Activated CD4-positive, alpha-beta T cell treated with anti-CD3 and anti-CD28 coated beads, Interleukin-2, amount 10 ng/mL, durations not matched to agents 7 days and 5 days (primary cell): ENCODE data around the gene ADCK1. TPM values are rescaled to one million over a fixed set of nuclear protein-coding genes. Genes with fewer than 3 reads are reported as not detected.
A peak's percentile ranks its signal among the peaks of the same experiment; 100 is the strongest.
"Not testable (repeated sequence)": the region's sequence is repeated elsewhere in the genome, so short reads cannot be mapped to it uniquely, and the experiment has no call there.

Source experiments
- CTCF ChIA-PET: fragments of 350-600 bp; sonication (Branson Sonifier 250); formaldehyde crosslinking; loops from one replicate; lab custom pipeline; 2021; ENCODE audit warnings: antibody characterized with exemption; lab: Charles Lee
- POLR2A ChIA-PET: fragments of 350-600 bp; sonication (Branson Sonifier 250); formaldehyde crosslinking; loops from one replicate; lab custom pipeline; 2021; ENCODE audit warnings: antibody characterized with exemption; lab: Charles Lee
- DNase-seq: peaks from one replicate; pipeline ENCODE4 v3.0.0-alpha.2; 2020
- H3K27ac Mint-ChIP-seq: one replicate; pipeline ENCODE4 v1.8.0; 2021; ENCODE audit warnings: mild to moderate bottlenecking, moderate library complexity, mixed read lengths
- H3K27me3 Mint-ChIP-seq: one replicate; pipeline ENCODE4 v1.8.0; 2021; ENCODE audit warnings: mixed read lengths
- H3K36me3 Mint-ChIP-seq: one replicate; pipeline ENCODE4 v1.8.0; 2021; ENCODE audit warnings: low read depth, mixed read lengths
- H3K4me1 Mint-ChIP-seq: one replicate; pipeline ENCODE4 v1.8.0; 2021; ENCODE audit warnings: mixed read lengths
- H3K4me3 Mint-ChIP-seq: one replicate; pipeline ENCODE4 v1.8.0; 2021; ENCODE audit warnings: mild to moderate bottlenecking, moderate library complexity, mixed read lengths
- H3K9me3 Mint-ChIP-seq: one replicate; pipeline ENCODE4 v1.8.0; 2021; ENCODE audit warnings: mixed read lengths
- total RNA-seq, 2 experiments: library from RNA; stranded (reverse); gene quantifications; one replicate each; pipeline ENCODE4 v1.2.3, GENCODE V29; 2021

ADCK1 gene
- total RNA-seq, 2 experiments from 2014 or later = 6.7 to 7.7 TPM

GRCh38 chr14:77790566-77791224 lies 9.2 kb upstream of the ADCK1 start:
- Mint-ChIP-seq H3K9me3 (no peaks in the 10 kb centered on the region), H3K27ac (no peak overlapping the region), H3K4me1 (no peaks in the 10 kb centered on the region), H3K4me3 (no peak overlapping the region), H3K27me3 (peaks cover 5% of the 10 kb centered on the region), H3K36me3 (no peaks in the 10 kb centered on the region)
- ChIA-PET CTCF (interaction anchor here (0.7 kb wide), 1 partner anchor 9 kb away, joined by 3 read pairs; the partner anchor contains the start of gene ADCK1), POLR2A (no interaction called here)
- no peak for DNase-seq

GRCh38 chr14:77791225-77791600 lies 8.7 kb upstream of the ADCK1 start:
- no peak for DNase-seq

DNA sequence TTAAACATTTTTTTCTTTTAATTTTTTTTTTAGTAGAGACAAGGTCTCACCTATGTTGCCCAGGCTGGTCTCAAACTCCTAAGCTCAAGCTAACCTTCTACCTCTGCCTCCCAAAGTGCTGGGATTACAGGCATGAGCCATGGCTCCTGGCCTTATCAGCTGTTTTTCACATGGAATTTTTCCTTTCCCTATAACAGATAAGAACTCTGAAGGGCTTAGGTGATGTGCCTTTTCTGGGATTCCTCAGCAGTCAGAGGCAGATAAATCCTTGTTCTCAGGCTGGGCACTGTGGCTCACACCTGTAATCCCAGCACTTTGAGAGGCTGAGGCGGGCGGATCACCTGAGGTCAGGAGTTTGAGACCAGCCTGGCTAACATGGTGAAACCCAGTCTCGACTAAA lies 6.7 kb upstream of the ADCK1 start:
- H3K27ac Mint-ChIP-seq, POLR2A ChIA-PET, H3K36me3 Mint-ChIP-seq, DNase-seq, H3K4me1 Mint-ChIP-seq, H3K27me3 Mint-ChIP-seq, H3K9me3 Mint-ChIP-seq, H3K4me3 Mint-ChIP-seq: not testable (repeated sequence)
- CTCF ChIA-PET = interaction anchor here (1.3 kb wide), 1 partner anchor 13 kb away, joined by 3 read pairs; no protein-coding TSS in a partner anchor

More at GRCh38 chr14:77791225-77791600, 8.7 kb upstream of the ADCK1 start:
- Mint-ChIP-seq H3K36me3 (no peaks in the 10 kb centered on the region), H3K4me3 (no peak overlapping the region), H3K4me1 (no peaks in the 10 kb centered on the region), H3K27me3 (peaks cover 5% of the 10 kb centered on the region), H3K27ac (no peak overlapping the region), H3K9me3 (no peaks in the 10 kb centered on the region)
- ChIA-PET POLR2A (no interaction called here), CTCF (no interaction called here)

DNA sequence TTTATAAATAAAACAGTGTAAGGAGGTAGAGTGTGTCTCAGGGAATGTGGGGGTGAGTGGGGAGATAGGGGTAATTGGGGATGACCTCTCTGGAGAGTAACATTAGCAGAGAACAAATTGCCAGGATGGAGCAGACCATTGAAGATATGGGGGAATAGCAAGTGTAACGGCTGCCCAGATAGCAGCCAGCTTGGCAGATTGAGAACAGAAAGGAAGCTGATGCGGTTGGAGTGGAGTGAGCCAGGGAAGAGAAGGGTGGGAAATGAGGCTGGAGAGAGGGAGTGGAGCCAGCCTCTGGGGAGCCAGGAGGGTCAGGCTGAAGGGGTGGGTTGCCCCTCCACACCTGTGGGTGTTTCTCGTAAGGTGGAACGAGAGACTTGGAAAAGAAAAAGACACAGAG lies 5.6 kb upstream of the ADCK1 start:
- no peaks in the 10 kb centered on the region for H3K4me1 Mint-ChIP-seq
- no peak overlapping the region for H3K27ac Mint-ChIP-seq
- no peak overlapping the region for H3K4me3 Mint-ChIP-seq
- peaks cover 5% of the 10 kb centered on the region for H3K27me3 Mint-ChIP-seq
- ChIA-PET CTCF (no interaction called here), POLR2A (no interaction called here)
- no peaks in the 10 kb centered on the region for H3K9me3 Mint-ChIP-seq
- no peaks in the 10 kb centered on the region for H3K36me3 Mint-ChIP-seq
- DNase-seq = no peak

- DNase-seq, POLR2A ChIA-PET, H3K9me3 Mint-ChIP-seq, H3K27me3 Mint-ChIP-seq, H3K36me3 Mint-ChIP-seq: not testable (repeated sequence)
- Mint-ChIP-seq H3K4me3 (peak overlapping the region; percentile 80), H3K4me1 (peaks cover 17% of the 10 kb centered on the region), H3K27ac (peak overlapping the region; percentile 79)
- CTCF ChIA-PET = interaction anchor here (0.8 to 1.0 kb wide), 2 partner anchors 9 to 11 kb away, joined by 3 read pairs; no protein-coding TSS in a partner anchor
These were observed 453 bp upstream of the ADCK1 start for GRCh38 chr14:77799456-77799855.

DNA sequence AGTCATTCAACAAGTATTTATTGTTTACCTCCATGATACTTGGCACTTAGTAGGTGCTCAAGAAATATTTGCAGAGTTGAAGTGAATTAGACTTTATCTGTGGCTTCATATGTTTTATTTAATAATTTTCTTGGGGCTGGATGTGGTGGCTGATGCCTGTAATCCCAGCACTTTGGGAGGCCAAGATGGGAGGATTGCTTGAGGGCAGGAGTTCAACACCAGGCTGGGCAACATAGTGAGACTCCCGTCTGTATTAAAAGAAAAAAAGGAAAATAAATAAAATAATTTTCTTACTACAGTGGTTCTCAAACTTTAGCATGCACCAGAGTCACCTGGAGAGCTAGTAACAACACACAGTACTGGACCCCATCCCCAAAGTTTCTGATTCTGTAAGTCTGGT lies 905 bp downstream of the ADCK1 start:
- Mint-ChIP-seq H3K9me3 (no peaks in the 10 kb centered on the region), H3K27ac (peak overlapping the region; percentile 84), H3K27me3 (no peaks in the 10 kb centered on the region), H3K36me3 (no peaks in the 10 kb centered on the region), H3K4me1 (peaks cover 23% of the 10 kb centered on the region), H3K4me3 (peak overlapping the region; percentile 80)
- ChIA-PET CTCF (no interaction called here), POLR2A (no interaction called here)
- DNase-seq = no peak

- peak; percentile 41 for DNase-seq
- Mint-ChIP-seq H3K4me3 (no peak overlapping the region), H3K4me1 (peaks cover 21% of the 10 kb centered on the region), H3K9me3 (no peaks in the 10 kb centered on the region), H3K36me3 (no peaks in the 10 kb centered on the region), H3K27me3 (no peaks in the 10 kb centered on the region), H3K27ac (no peak overlapping the region)
- CTCF ChIA-PET = no interaction called here
- POLR2A ChIA-PET = no interaction called here
These were observed 4.7 kb downstream of the ADCK1 start for GRCh38 chr14:77804592-77804991.

GRCh38 chr14:77805706-77806105 lies 5.8 kb downstream of the ADCK1 start:
- POLR2A ChIA-PET = no interaction called here
- DNase-seq = no peak
- H3K27ac Mint-ChIP-seq = no peak overlapping the region
- CTCF ChIA-PET = interaction anchor here (0.6 kb wide), 1 partner anchor 502 kb away, joined by 3 read pairs; no protein-coding TSS in a partner anchor
- H3K4me1 Mint-ChIP-seq = peaks cover 13% of the 10 kb centered on the region
- H3K4me3 Mint-ChIP-seq = no peak overlapping the region
- no peaks in the 10 kb centered on the region for H3K36me3 Mint-ChIP-seq
- H3K27me3 Mint-ChIP-seq = no peaks in the 10 kb centered on the region
- no peaks in the 10 kb centered on the region for H3K9me3 Mint-ChIP-seq

GRCh38 chr14:77808250-77808649 lies 8.3 kb downstream of the ADCK1 start:
- H3K36me3 Mint-ChIP-seq = no peaks in the 10 kb centered on the region

DNA sequence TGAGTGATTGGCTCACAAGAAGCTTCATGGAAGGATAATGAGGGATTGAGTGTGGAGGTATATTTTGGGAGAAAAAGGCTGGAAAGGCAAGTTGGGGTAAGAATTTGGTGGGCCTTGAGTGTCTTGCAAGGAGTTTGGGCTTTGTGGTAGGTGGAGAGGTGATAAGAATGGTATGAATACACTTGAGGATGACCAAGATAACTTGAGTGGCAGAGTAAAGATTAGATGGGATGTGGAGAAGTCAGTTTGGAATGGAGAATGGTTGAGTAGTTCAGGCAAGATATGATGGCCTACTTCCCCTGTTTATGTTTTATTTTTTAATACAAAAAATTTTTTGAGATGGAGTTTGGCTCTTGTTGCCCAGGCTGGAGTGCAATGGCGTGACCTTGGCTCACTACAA lies 9.1 kb downstream of the ADCK1 start:
- H3K27me3 Mint-ChIP-seq = no peaks in the 10 kb centered on the region
- H3K27ac Mint-ChIP-seq = no peak overlapping the region
- no peak overlapping the region for H3K4me3 Mint-ChIP-seq
- H3K9me3 Mint-ChIP-seq = no peaks in the 10 kb centered on the region
- ChIA-PET POLR2A (no interaction called here), CTCF (no interaction called here)
- H3K36me3 Mint-ChIP-seq = no peaks in the 10 kb centered on the region
- peaks cover 26% of the 10 kb centered on the region for H3K4me1 Mint-ChIP-seq
- no peak for DNase-seq

More at GRCh38 chr14:77808250-77808649, 8.3 kb downstream of the ADCK1 start:
- no peak for DNase-seq
- ChIA-PET CTCF (no interaction called here), POLR2A (no interaction called here)
- H3K27me3 Mint-ChIP-seq = no peaks in the 10 kb centered on the region
- H3K9me3 Mint-ChIP-seq = no peaks in the 10 kb centered on the region
- no peak overlapping the region for H3K27ac Mint-ChIP-seq
- H3K4me3 Mint-ChIP-seq = no peak overlapping the region
- peaks cover 21% of the 10 kb centered on the region for H3K4me1 Mint-ChIP-seq

GRCh38 chr14:77812028-77812427 lies 12.1 kb downstream of the ADCK1 start:
- Mint-ChIP-seq H3K4me3 (no peak overlapping the region), H3K36me3 (no peaks in the 10 kb centered on the region), H3K27me3 (no peaks in the 10 kb centered on the region), H3K9me3 (no peaks in the 10 kb centered on the region), H3K4me1 (peaks cover 19% of the 10 kb centered on the region), H3K27ac (peak overlapping the region; percentile 11)
- POLR2A ChIA-PET = no interaction called here
- DNase-seq = no peak
- CTCF ChIA-PET = no interaction called here

DNA sequence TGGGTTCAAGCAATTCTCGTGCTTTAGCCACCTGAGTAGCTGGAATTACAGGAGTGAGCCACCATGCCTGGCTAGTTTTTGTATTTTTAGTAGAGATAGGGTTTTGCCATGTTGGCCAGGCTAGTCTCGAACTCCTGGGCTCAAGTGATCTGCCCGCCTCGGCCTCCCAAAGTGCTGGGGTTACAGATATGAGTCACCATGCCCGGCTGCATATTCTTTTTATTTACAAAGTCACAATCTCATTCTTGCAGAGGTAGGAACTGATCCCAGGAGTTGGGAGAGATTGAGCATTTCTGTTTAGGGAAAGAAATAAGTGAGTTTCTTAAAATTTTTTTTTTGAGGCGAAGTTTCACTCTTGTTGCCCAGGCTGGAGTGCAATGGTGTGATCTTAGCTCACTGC lies 12.8 kb downstream of the ADCK1 start:
- CTCF ChIA-PET, H3K27me3 Mint-ChIP-seq, POLR2A ChIA-PET, H3K9me3 Mint-ChIP-seq, H3K4me3 Mint-ChIP-seq, H3K27ac Mint-ChIP-seq, H3K36me3 Mint-ChIP-seq, DNase-seq: not testable (repeated sequence)
- peaks cover 19% of the 10 kb centered on the region for H3K4me1 Mint-ChIP-seq

DNA sequence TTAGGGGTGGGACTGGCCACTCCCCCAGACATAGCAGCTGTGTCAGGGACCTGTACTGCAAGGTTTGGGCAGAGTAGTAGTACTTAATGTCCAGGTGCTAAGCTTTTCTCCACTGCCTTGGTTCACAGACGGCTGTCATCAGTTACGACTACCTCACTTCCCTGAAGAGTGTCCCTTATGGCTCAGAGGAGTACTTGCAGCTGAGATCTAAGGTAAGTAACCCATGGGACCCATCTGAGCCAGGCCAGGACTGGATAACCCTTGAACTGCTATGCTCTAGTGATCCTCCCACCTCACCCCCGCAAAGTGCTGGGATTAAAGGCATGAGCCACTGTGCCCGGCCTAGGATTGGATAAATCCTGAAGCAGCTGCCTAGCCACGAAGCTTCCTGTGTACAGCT lies 22.4 kb downstream of the ADCK1 start:
- no peak overlapping the region for H3K27ac Mint-ChIP-seq
- ChIA-PET CTCF (interaction anchor here (0.6 kb wide), 1 partner anchor 1185 kb away, joined by 4 read pairs; no protein-coding TSS in a partner anchor), POLR2A (no interaction called here)
- H3K9me3 Mint-ChIP-seq = no peaks in the 10 kb centered on the region
- H3K27me3 Mint-ChIP-seq = no peaks in the 10 kb centered on the region
- no peak for DNase-seq
- H3K4me3 Mint-ChIP-seq = no peak overlapping the region
- no peaks in the 10 kb centered on the region for H3K36me3 Mint-ChIP-seq
- no peaks in the 10 kb centered on the region for H3K4me1 Mint-ChIP-seq

- Mint-ChIP-seq H3K27ac (peak overlapping the region; percentile 34), H3K4me3 (no peak overlapping the region), H3K36me3 (no peaks in the 10 kb centered on the region), H3K4me1 (no peaks in the 10 kb centered on the region), H3K27me3 (no peaks in the 10 kb centered on the region), H3K9me3 (no peaks in the 10 kb centered on the region)
- DNase-seq = no peak
- ChIA-PET CTCF (interaction anchor here (0.6 kb wide), 1 partner anchor 1185 kb away, joined by 4 read pairs; no protein-coding TSS in a partner anchor), POLR2A (no interaction called here)
These were observed 22.8 kb downstream of the ADCK1 start for GRCh38 chr14:77822741-77823140.
